Liver (tissue), 3 donors: ENCODE measurements around the gene CASP10.

Experiments
- ATF3 ChIP-seq: IDR thresholded peaks from 2 replicates; pipeline ENCODE4 v1.6.1; 2016; ENCODE audit warnings: antibody characterized with exemption
- CTCF ChIP-seq: fragments of 150-350 bp; IDR thresholded peaks from 2 replicates; pipeline ENCODE4 v1.5.1; 2017; ENCODE audit warnings: improper control_type of control experiment, low read depth, low read length; ENCODE audit not compliant: missing input control
- FOXA1 ChIP-seq: IDR thresholded peaks from 2 replicates; pipeline ENCODE4 v1.6.1; 2016; ENCODE audit warnings: antibody characterized with exemption
- GABPA ChIP-seq, 2 donors: IDR thresholded peaks in 1 of 2; conservative IDR thresholded peaks in 1 of 2; 2 replicates each; pipeline ENCODE4 v1.6.1; 2016; ENCODE audit warnings: antibody characterized with exemption in 2 of 2, mild to moderate bottlenecking in 1 of 2, moderate library complexity in 1 of 2
- JUND ChIP-seq, 2 donors: IDR thresholded peaks; 2 replicates each; pipeline ENCODE4 v1.6.1; 2016; ENCODE audit warnings: antibody characterized with exemption in 2 of 2
- MAX ChIP-seq: IDR thresholded peaks from 2 replicates; pipeline ENCODE4 v1.6.1; 2016; ENCODE audit warnings: antibody characterized with exemption
- RXRA ChIP-seq, 2 donors: IDR thresholded peaks; 2 replicates each; pipeline ENCODE4 v1.6.1; 2017 to 2018; ENCODE audit warnings: antibody characterized with exemption in 2 of 2, mild to moderate bottlenecking in 1 of 2
- SP1 ChIP-seq: IDR thresholded peaks from 2 replicates; pipeline ENCODE4 v1.6.1; 2018; ENCODE audit warnings: antibody characterized with exemption, mild to moderate bottlenecking
- TAF1 ChIP-seq: conservative IDR thresholded peaks from 2 replicates; pipeline ENCODE4 v1.6.1; 2016; ENCODE audit warnings: antibody characterized with exemption, mild to moderate bottlenecking
- YY1 ChIP-seq: IDR thresholded peaks from 2 replicates; pipeline ENCODE4 v1.6.1; 2016; ENCODE audit warnings: antibody characterized with exemption, mild to moderate bottlenecking
- donor health status: healthy.
- donor health status: healthy.

GRCh38 chr2:201183365-201183727 is 405 bp downstream of the CASP10 start:
- TF ChIP-seq CTCF (no peak), RXRA (IDR thresholded peaks at IDR 0.05) (no peak), YY1 (no peak), ATF3 (no peak), TAF1 (no peak), GABPA (IDR thresholded peaks at IDR 0.05 in 1 of 2, conservative IDR thresholded peaks at IDR 0.05 in 1 of 2) (no peak), SP1 (no peak), MAX (no peak), JUND (IDR thresholded peaks at IDR 0.05) (no peak), FOXA1 (no peak)
